ENCODE measurements around the gene SMOC2.
"Not testable (repeated sequence)": the region's sequence is repeated elsewhere in the genome, so short reads cannot be mapped to it uniquely, and the experiment has no call there.

SMOC2 gene

GRCh38 chr6:168609026-168609685 lies 168.2 kb downstream of the SMOC2 start:
- no peak for DNase-seq

DNA sequence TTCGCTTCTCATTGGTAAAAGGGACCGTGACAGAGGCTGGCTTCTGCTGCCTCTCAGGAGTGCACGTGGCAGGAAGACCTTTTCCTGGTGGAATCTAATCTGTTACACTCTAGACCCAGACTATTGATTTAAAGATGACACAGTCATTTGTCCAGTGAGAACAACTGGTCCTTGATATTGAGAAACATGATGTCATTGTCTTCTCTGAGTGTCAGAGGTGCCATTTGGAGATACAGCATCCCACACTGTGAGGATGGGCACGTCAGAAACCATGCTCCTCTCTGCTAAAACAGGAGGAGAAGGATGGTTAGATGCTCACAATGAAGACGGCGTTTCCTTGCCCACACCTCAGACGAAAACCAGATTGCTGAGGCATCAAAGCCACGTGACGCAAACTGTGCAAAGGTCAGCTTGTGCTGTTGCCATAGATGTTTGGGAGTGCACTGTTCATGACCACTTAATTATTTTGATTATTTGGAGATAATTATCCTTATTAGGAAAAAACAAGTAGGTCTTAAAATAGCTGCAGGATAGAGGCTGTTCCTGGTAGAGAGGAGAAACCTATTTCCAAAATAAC lies 169.0 kb downstream of the SMOC2 start:
- no peak for DNase-seq

GRCh38 chr6:168610966-168611365 lies 170.0 kb downstream of the SMOC2 start:
- not testable (repeated sequence) for DNase-seq

GRCh38 chr6:168611691-168612090 lies 170.7 kb downstream of the SMOC2 start:
- DNase-seq = no peak

- no peak for DNase-seq
These were observed 171.6 kb downstream of the SMOC2 start for GRCh38 chr6:168612586-168612985.

DNA sequence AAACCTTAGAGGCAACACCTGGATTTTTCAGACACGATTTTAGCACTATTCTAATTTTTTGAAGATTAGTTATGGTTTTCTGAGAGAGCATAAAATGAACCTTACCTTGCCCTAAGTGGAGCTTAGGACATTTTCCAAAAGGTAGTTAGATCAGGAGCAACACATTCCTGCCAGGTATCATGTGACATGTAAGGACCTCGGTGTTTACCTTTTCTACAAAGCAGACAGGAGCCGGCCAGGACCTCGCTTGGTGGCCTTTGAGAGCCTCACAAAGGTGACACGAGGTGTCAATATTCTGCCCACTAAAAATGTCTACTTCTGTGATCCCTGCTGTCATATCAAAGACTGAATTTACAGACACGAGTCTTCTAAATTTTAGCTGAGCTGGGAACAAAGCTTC lies 174.9 kb downstream of the SMOC2 start:
- DNase-seq = no peak

GRCh38 chr6:168616816-168617765 lies 176.1 kb downstream of the SMOC2 start:
- no peak for DNase-seq

GRCh38 chr6:168618546-168619315 lies 177.7 kb downstream of the SMOC2 start:
- DNase-seq = no peak

- DNase-seq = peak; percentile 21
These were observed 178.8 kb downstream of the SMOC2 start for GRCh38 chr6:168619560-168620314.

DNA sequence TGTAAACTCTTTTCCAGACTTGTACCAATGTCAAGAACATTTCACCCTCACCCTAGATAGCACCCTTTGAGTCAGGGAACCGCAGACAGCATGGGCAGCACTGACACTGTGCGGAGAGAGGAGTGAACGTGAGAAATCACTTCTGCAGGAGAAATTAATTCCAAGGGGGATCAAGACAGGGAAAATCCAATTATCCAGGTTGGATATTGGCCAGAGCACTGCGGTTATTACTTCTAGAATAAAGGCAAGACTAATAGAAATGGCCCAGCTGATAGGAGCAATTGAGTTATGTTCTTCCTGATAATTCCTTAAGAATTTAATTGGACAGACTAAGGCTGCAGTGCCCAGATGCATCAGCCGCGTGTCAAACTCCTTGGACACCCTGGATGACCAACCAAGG lies 179.6 kb downstream of the SMOC2 start:
- DNase-seq = no peak

DNA sequence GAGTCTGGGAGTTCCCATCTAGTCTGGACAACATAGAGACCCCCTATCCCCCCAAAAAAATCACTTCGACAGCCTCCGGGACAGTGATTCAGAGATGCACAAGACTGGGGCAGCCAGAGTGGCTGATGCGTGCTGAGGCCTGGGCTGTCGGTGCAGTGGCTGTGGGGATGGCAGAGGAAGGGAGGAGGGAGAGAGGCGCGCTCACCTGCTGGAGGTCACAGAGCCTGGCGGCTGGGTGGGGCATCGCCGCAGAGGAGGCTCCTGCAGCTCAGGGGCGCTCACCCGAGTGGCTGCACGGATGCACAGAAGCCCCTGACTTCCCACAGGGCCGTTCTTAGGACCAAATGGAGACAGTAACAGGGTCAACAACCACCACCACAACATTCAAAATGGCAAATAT lies 182.8 kb downstream of the SMOC2 start:
- no peak for DNase-seq

- no peak for DNase-seq
These were observed 183.6 kb downstream of the SMOC2 start for GRCh38 chr6:168624540-168624939.

GRCh38 chr6:168624948-168625347 lies 184.0 kb downstream of the SMOC2 start:
- DNase-seq = no peak

DNA sequence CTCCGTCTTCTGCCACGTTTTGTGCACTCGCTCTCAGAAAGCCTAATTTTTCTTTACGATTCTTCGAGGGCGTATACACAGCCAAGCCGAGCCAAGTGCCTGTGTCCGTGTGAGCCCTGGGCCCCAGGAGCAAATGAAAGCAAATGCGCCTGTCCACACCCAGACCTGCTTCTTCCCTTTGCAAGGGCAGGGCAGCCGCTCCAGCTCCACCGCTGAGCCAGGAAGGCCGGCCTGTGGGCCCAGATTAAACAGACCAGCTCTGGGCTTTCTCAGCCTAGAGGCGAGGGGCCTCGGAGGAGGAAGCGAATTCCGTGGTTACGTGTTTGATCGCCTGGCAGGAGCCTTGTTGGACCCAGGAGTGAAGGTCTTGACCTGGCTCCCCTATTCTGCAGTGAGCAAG lies 184.6 kb downstream of the SMOC2 start:
- DNase-seq = no peak

DNA sequence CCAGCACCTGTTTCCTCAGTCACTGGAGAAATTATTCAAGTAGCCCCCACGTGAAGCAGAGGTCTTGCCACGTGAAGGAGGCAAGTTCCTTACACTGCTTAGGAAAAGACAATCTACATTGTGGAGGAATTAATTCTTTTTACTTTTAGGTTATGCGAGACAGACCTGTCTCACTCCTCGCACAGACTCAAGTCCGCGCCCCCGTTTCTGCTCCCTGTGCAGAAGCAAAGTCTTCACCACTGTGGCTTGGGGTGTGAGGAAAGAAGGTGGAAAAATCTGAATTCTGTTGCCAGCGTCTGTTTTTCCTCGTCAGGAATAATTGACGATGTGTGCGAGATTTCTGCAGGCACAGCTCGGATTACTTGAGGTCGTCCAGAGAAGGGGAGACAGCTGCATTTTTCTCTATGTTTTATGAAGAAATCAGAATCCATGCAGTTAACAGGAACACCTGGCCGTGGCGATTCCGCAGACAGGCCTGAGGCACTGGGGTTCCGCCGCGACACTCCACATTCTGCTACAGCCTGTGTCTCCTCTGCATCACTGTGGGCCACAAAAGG lies 185.1 kb downstream of the SMOC2 start:
- DNase-seq = no peak

DNA sequence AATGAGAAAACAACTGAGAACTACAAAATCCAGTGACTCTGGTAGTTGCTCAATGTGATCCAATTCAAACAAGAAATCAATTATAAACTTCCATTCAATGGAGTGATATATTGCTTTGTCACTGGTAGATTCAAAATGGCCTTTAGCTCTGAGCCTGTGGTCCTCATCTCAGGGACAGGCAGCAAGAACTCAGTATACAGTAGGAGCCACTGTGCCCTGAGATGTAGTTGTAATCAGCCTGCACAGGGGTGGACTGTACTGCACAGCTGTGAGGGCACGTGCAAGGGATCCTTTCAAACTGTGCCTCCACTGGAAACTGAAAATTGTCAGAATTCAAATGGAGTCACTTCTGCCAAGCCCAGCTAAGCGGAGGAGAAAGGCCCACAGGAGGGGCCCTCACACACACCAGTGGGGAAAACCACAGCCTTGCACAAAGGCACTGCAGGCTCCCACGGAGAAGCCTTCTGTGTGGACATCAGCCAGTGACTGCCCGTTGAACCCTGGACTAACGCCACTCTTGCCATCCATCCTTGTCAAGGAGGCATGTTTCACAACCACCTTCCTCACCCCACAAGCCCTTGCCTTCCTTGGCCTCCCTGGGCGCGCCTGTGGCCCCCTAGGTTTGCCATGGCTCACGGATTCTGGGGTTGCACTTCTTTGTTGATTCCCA lies 186.7 kb downstream of the SMOC2 start:
- no peak for DNase-seq

GRCh38 chr6:168628176-168628553 lies 187.2 kb downstream of the SMOC2 start:
- no peak for DNase-seq

DNA sequence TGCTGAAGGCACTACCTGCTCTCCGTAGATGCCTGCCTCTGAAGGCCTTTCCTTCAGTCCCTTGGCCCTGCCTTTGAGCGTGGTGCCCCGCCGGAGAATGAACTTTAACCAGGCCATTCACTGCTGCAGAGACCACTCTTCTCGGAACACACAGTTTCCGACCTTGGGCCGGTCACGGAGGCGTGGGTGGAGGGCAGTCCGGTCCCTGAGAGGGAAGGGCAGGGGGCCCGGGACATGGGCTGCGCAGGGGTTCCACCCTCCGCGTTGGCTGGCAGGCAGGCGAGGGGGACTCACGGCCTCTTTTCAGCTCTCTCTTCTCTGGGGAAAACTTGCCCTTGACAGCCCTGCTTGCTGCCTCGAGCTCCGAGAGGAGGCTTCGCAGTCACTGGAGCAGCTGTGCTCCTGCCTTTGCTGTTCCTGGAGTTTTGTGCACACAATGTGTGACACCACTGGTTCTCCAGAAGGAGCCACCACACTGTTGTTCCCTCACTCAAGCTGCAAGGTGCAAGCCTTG lies 187.8 kb downstream of the SMOC2 start:
- no peak for DNase-seq

DNA sequence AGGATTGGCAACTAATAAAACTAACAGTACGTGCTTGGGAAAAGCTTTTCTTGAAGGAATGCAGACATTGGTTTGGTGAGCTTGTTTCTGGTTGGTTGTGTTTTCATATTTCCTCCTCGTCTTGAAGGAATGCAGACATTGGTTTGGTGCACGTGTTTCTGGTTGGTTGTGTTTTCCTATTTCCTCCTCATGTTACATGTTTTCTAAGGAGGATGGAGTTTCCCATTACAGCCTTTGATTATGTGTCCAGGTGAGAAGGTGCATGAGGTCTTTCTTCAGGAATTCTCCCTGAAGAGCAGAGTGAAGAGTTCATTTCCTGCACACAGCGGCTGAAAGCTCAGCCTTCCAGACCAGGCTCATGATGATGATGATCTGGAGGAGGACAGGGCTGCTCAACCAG lies 190.6 kb downstream of the SMOC2 start:
- no peak for DNase-seq

DNA sequence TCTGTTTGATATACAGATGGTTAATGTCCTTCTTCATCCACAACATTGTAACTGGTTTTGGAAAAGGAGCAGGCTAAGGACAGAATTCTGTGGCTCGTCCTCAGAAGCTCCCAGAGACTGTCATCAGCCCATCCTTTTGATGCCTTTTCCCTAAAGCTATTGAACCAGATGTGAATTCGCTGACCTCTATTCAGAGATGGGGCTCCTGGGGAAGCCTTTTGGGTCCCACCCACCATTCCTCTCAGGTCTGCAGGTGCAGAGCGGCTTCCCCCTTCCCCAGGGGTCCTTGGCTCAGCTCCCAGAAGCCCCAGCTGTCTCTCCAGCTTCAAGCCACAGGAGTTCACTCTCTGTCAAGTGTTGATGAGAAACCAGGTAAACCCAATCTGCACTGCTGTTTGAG lies 191.7 kb downstream of the SMOC2 start:
- DNase-seq = no peak

Measured in activated gamma-delta T cell treated with Interleukin-2 at 50 U/mL for 16 hours (primary cell).